NCI-H345 treated with DMSO at 0.1 percent for 48 hours (cell line): Measurements from ENCODE around the gene C14orf132.

Source experiments
- DNase-seq: peaks from one replicate; lab custom pipeline; 2025; ENCODE audit not compliant: unreplicated experiment; lab: John Stamatoyannopoulos, UW

The C14orf132 gene

DNA sequence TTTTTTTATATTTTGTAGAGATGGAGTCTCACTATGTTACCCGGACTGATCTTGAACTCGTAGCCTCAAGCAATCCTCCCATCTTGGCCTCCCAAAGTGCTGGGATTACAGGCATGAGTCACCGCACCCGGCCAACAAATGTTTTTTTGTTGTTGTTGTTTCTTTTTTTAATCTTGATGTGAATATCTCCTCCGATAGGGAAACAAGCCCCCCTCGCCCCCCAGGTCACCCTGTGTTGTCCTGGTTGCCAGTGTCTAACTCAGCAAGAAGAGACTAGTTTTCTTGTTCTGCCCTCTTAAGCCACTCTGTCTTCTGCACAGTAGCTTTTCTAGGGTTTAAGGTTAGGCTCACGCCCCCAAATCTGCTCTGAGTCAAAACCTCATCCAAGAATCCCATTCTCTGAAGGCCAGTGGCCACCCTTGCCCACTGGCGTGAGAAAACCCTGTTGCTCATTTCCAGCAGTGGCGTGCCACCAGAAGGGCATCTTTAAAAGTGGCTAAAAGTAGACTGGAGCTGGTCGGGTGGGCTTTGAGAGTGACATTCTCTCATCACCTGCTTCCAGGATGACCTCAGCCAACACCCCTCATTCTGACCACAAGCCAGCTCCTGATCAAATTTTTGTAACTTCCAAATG, 42.7 kb downstream of the C14orf132 start:
- DNase-seq = no peak

DNA sequence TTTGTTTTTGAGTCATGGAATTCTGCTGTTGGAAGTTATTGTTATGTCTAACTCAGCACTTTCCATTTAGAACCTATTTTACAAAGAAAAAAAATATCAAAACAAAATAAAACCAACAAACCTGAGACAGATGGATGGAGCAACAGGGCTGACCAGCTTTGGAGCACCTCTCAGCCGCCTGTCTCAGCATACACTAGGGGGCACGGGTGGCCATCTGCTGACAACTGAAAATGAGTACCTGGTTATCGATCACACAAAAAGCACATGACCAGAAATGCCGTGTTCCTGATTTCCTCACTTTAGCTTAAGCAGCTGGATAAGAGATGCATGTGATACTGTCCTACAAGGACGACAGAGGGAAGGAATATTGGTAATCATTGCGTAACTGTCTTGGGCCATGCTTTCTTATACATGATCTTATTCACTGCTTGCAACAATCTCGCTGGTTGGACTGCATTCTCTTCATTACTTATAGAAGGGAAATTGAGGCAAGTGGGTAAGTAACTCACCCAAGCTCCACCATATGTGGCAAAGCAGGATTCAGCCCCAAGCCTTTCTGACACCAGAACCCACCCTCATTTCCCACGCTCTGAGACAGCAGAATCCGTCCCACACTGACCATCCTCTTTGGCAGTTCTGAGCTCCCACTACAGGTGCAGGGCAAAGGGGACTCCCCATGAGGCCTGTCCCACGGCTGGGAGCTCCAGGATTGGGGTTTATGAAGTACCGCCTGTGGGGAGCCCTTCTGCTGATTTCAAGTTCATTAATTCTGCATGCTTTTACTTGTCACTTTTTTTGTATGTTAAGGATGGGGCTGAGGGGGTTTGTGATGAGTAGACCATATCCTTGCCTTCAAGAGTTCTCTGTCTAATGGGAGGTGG, 43.5 kb downstream of the C14orf132 start:
- DNase-seq = no peak

GRCh38 chr14:96083667-96084320, 44.6 kb downstream of the C14orf132 start:
- DNase-seq = peak; percentile 27

DNA sequence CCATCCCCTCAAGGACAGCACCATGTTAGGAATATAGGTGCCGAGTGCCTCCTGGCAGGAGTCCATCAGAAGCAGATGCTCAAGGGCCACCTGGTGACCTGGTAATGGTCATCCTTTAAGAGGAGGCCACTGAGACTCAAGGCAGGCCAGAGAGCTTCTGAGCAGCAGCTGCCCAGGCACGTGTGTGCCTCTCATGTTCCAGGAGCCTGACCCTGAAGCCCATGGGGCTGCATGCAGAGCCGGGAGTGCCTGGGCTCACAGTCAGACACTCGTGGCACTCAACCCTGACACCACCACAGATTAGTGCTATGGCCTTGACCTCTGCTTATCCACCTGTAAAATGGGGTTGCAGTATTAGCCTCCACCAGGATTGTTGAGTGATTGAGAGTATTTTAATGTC, 45.6 kb downstream of the C14orf132 start:
- no peak for DNase-seq

DNA sequence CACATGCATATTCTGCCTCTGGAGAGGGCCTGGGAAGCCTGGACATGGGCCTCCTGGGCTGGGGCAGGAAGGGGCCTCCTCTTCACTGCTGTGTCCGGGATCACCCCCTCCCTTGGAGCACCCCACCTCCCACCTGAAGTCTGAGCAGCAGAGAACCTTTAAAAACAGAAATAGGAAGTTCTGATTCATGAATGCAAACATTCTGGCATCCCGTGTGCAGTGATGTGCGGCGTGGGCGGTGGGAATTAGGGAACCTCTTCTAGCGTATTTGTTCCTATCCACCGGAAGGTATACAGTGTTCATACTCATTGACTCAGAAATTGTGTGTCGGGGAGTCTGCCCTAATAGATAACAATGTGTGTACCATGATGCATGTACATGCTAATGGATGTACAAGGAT, 46.2 kb downstream of the C14orf132 start:
- no peak for DNase-seq

DNA sequence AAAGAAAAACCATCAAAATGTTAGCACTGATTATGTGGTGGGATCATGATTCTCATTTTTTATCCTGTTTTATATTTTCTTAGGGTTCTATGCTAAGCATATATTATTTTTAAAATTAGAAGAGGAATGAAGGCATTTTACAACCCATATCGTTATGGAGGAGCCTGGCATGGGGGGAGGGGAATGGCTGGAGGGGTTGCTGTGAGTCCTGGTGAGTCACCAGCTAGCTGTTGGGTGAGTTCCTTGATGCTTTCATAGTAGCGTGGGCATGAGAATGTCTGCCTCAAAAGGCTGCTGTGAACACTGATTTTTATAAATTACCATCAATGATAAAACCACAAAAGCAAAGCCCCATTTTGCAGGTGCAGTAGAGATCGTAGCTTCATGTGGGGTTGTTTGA, 46.9 kb downstream of the C14orf132 start:
- no peak for DNase-seq

- no peak for DNase-seq
These were observed 47.5 kb downstream of the C14orf132 start for GRCh38 chr14:96086574-96087077.

DNA sequence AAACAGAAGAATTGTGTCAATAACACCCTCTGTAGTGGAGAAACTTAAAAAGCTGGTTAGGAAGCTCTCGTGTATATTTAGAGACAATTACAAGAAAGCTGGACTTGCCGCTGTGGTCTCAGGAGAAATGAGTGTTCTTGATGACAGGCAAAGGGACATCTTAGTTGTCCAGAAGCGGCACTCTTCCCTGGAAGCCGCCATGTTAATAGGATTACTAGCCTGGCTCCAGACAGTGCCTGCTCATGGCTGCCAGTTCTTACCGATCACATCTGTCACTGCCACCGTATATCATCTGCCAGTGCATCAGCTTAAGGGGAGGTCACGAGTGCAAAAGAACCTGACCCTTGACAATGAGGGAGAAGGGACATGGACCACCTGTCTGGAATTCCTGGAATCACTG, 48.9 kb downstream of the C14orf132 start:
- no peak for DNase-seq

- DNase-seq = no peak
These were observed 49.3 kb downstream of the C14orf132 start for GRCh38 chr14:96088481-96088880.

DNA sequence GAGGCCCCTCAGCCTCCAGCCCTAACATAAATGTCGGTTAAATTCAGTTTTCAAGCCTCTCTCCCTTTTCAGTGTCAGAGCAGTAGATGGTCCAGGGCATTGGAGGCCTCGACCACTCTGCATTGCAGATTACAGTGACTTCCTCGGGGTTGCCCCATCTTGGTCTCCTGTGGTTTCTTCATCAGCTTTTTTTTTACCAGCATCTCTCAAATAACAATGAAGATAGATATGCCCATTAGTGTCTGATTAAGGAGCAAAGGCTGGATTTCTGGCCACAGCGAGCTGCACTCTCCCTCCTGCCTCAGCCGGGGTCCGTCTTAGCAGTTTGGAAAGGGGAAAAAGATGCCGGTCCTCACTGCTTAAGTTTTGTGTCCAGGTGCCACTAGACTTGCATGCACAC, 49.7 kb downstream of the C14orf132 start:
- DNase-seq = no peak

- DNase-seq = no peak
These were observed 50.2 kb downstream of the C14orf132 start for GRCh38 chr14:96089401-96089800.

GRCh38 chr14:96090441-96091148, 51.4 kb downstream of the C14orf132 start:
- peak; percentile 86 for DNase-seq

- no peak for DNase-seq
These were observed 52.1 kb downstream of the C14orf132 start for GRCh38 chr14:96091149-96091693.

DNA sequence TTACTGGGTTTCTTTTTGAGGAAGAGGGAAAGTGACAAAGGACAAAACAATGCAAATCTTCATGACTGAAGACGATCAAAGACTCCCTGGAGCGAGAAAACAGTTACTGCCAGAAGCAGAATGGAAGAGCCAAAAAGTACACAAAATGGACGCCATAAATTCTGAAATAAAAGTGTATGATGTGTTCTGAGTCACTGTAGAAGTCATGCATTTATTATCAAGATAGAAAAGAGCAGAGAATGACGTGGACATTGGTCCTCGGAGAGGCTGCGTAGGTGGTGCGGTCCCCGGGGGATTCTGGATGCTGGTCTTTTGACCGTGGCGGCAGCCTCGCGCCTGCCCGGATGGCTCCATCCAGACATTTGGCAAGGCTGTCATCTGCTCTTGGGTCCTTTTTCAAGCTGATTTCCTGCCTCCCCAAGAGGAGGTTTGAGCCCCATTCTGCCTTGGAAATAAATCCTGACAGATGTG, 52.8 kb downstream of the C14orf132 start:
- no peak for DNase-seq

DNA sequence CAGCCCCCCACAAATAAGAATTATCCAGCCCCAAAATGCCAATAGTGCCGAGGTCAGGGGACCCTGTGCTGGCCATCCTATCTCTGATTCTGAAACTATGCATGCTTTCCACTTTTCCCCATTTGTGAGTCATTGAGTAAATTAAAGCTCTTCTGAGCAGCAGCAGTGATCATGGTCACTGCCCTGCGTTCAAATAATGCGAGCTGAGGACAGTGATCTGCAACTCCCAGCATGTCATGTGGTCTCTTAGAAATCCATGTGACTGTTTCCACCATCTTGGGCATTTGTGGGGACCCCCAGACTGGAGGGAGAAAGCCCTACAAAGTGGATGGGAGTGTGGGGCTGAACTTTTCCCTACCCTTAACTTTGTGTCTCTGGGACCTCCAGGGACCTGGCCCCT, 53.8 kb downstream of the C14orf132 start:
- no peak for DNase-seq

DNA sequence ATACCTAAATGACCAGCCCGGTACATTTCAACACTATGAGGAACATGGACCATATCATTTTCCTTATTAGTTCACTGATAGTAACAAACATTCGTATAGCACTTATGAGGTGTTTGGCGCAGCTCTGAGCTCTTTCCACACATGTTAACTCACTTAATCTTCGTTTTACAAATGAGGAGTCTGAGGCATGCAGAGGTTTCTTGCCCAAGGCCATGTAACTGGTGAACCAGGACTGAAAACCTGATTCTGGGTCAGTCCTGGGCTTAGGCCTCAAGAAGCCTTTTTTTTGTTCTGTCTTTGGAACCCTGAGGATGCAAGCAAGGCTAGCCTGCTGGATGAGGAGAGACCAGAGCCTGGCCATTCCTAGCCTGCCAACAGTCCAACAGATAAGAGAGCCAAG, 55.0 kb downstream of the C14orf132 start:
- DNase-seq = no peak

GRCh38 chr14:96094656-96095055, 55.5 kb downstream of the C14orf132 start:
- DNase-seq = no peak

DNA sequence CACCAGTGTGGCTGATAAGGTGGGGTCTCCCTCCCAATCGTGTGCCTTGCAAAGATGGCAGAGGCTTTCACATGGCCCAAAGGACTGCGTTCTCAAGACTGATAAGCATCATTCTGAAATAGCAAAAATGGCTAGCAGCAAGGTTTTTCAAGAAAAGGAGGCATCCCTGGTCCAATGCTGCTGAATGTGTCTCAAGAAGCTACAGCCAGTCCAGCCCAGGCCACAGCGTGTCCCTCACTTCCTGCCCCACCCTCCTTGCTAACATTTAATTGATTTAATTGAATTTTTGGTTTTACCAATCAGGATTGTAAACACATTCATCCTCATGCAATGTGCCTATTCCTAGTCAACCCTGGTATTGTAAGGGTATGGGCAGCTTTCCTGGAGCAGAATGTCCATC, 55.9 kb downstream of the C14orf132 start:
- DNase-seq = no peak

- DNase-seq = peak; percentile 94
These were observed 56.7 kb downstream of the C14orf132 start for GRCh38 chr14:96095581-96096476.
